ENCODE data around the gene PGLYRP4.

- TF ChIP-seq CHD2 (IDR thresholded peaks at IDR 0.05; ENCODE audit: low read length, partially characterized antibody) (no peak), PBX3 (IDR thresholded peaks at IDR 0.05) (no peak), EP300 (IDR thresholded peaks at IDR 0.05) (no peak)
Observed at GRCh38 chr1:153387785-153388184, 39.1 kb upstream of the PGLYRP4 start.
